A549 (cell line): Measurements from ENCODE around the gene OR2H1. TPM values are rescaled to one million over a fixed set of nuclear protein-coding genes. Genes with fewer than 3 reads are reported as not detected.
"Not testable (repeated sequence)": the region's sequence is repeated elsewhere in the genome, so short reads cannot be mapped to it uniquely, and the experiment has no call there.

Experiments
- ATAC-seq, 2 experiments: fragments of 200-7000 bp in 1 of 2; fragments of >200 bp in 1 of 2; cut with Nextera tagmentation in 1 of 2; cut with Tn5 transposase in 1 of 2; 3 replicates each; pipeline versions ENCODE4 v1.8.0 to v1.9.1; 2018 to 2020; ENCODE audit warnings: mild to moderate bottlenecking in 1 of 2, moderate library complexity in 1 of 2
- CTCF ChIA-PET: fragments of 300-600 bp; sonication (Branson Sonifier 250); formaldehyde crosslinking; extraction: SDS; loops from one replicate; lab custom pipeline; 2021; ENCODE audit warnings: antibody characterized with exemption, inconsistent platforms; lab: Yijun Ruan, JAX
- POLR2A ChIA-PET: fragments of 350-600 bp; formaldehyde crosslinking; extraction: SDS; loops from one replicate; lab custom pipeline; 2021; ENCODE audit warnings: antibody characterized with exemption, inconsistent platforms; lab: Yijun Ruan, JAX
- DNase-seq, 2 experiments: peaks; one replicate each; pipeline versions ENCODE4 v3.0.0 to v3.0.0-alpha.2; 2011 to 2016; ENCODE audit warnings: low read depth in 1 of 2, low spot score in 1 of 2
- FAIRE-seq: peaks from 2 replicates; lab custom pipeline; 2011; peaks lifted over from hg19 to GRCh38; lab: Jason Lieb, UNC
- H3K27ac ChIP-seq, 2 experiments: fragments of >200 bp; sonication (Bioruptor Twin); formaldehyde crosslinking; 3 replicates each; pipeline ENCODE4 v1.5.1; 2016 to 2017
- H3K4me1 ChIP-seq: fragments of >200 bp; sonication (Bioruptor Twin); formaldehyde crosslinking; 3 replicates; pipeline ENCODE4 v1.6.1; 2016
- H3K4me2 ChIP-seq: fragments of >200 bp; sonication (Bioruptor Twin); formaldehyde crosslinking; 3 replicates; pipeline ENCODE4 v1.6.1; 2016
- H3K4me3 ChIP-seq: fragments of >200 bp; sonication (Bioruptor Twin); formaldehyde crosslinking; 3 replicates; pipeline ENCODE4 v1.5.1; 2016
- H3K9me3 ChIP-seq: fragments of >200 bp; sonication (Bioruptor Twin); formaldehyde crosslinking; 3 replicates; pipeline ENCODE4 v1.6.1; 2016
- CBX8 ChIP-seq: fragments of 200-600 bp; sonication (generic); IDR thresholded peaks from 2 replicates; pipeline ENCODE4 v1.6.1; 2016
- EHF ChIP-seq: fragments of 250-450 bp; sonication (Bioruptor Pico); IDR thresholded peaks from 2 replicates; pipeline ENCODE4 v1.5.0; 2020; ENCODE audit warnings: mild to moderate bottlenecking
- EHMT2 ChIP-seq: fragments of 200-600 bp; sonication (generic); IDR thresholded peaks from 2 replicates; pipeline ENCODE4 v1.6.1; 2016; ENCODE audit warnings: antibody characterized with exemption, low read depth, mild to moderate bottlenecking, moderate library complexity
- FOSB ChIP-seq: fragments of 250-450 bp; sonication (Bioruptor Pico); IDR thresholded peaks from 2 replicates; pipeline ENCODE4 v1.5.0; 2020; ENCODE audit warnings: mild to moderate bottlenecking, moderate library complexity
- FOXS1 ChIP-seq: fragments of 250-450 bp; sonication (Bioruptor Pico); IDR thresholded peaks from 2 replicates; pipeline ENCODE4 v1.5.0; 2020; ENCODE audit warnings: mild to moderate bottlenecking, moderate library complexity
- GATA3 ChIP-seq: IDR thresholded peaks from 2 replicates; pipeline ENCODE4 v1.6.1; 2012; ENCODE audit warnings: borderline replicate concordance
- HEYL ChIP-seq: fragments of 250-450 bp; sonication (Bioruptor Pico); IDR thresholded peaks from 2 replicates; pipeline ENCODE4 v1.8.0; 2021; ENCODE audit warnings: mild to moderate bottlenecking, moderate library complexity
- HOXB5 ChIP-seq: fragments of 250-450 bp; sonication (Bioruptor Pico); IDR thresholded peaks from 2 replicates; pipeline ENCODE4 v1.5.0; 2020; ENCODE audit warnings: mild to moderate bottlenecking, moderate library complexity
- JUNB ChIP-seq: fragments of >200 bp; sonication (Bioruptor Twin); formaldehyde crosslinking; IDR thresholded peaks from 2 replicates; pipeline ENCODE4 v1.6.1; 2016
- MAZ ChIP-seq: fragments of 150-350 bp; IDR thresholded peaks from 2 replicates; pipeline ENCODE4 v1.6.1; 2014; ENCODE audit warnings: antibody characterized with exemption, low read depth, low read length, borderline replicate concordance
- NPAS2 ChIP-seq: fragments of 250-450 bp; sonication (Bioruptor Pico); IDR thresholded peaks from 2 replicates; pipeline ENCODE4 v1.8.0; 2022; ENCODE audit warnings: mild to moderate bottlenecking, moderate library complexity, borderline replicate concordance
- SMC3 ChIP-seq: fragments of >200 bp; sonication (Bioruptor Twin); formaldehyde crosslinking; IDR thresholded peaks from 3 replicates; pipeline ENCODE4 v1.6.1; 2018; ENCODE audit warnings: inconsistent platforms
- SREBF2 ChIP-seq: fragments of 450-650 bp; IDR thresholded peaks from 2 replicates; pipeline ENCODE4 v1.6.1; 2014; ENCODE audit warnings: mild to moderate bottlenecking, moderate library complexity
- ZNF302 ChIP-seq: fragments of 250-450 bp; sonication (Bioruptor Pico); IDR thresholded peaks from 2 replicates; pipeline ENCODE4 v1.9.0; 2021; ENCODE audit warnings: inconsistent platforms, mild to moderate bottlenecking, moderate library complexity
- WGBS: methylation state at CpG from one replicate; pipeline ENCODE4 v1.1.6; 2017; ENCODE audit errors: missing lambda C conversion rate; 5-methylcytosine and 5-hydroxymethylcytosine counted together
- polyA plus RNA-seq, 4 experiments: library from polyadenylated mRNA; depleted of rRNA in 3 of 4; stranded (reverse); fragments of >200 nt; fragmentation: RNase III in 1 of 4; extraction: RNeasy Plus Mini Kit Qiagen cat#74134 plus additional on column Dnase treatment in 1 of 4; gene quantifications; 2 replicates in 3 of 4; 3 replicates in 1 of 4; pipeline ENCODE4 v1.2.3, GENCODE V29; 2011 to 2017
- TF ChIP-seq, protein P1 (sequence below): IDR thresholded peaks from 2 replicates; pipeline ENCODE4 v1.6.1; 2012
- TF ChIP-seq, protein P2 (sequence below): fragments of 200-600 bp; sonication (generic); IDR thresholded peaks from 2 replicates; pipeline ENCODE4 v1.6.1; 2016; ENCODE audit warnings: antibody characterized with exemption, mild to moderate bottlenecking, moderate library complexity
- TF ChIP-seq, protein P3 (sequence below): fragments of 250-450 bp; sonication (Bioruptor Pico); IDR thresholded peaks from 2 replicates; pipeline ENCODE4 v1.5.0; 2020; ENCODE audit warnings: low read depth, mild to moderate bottlenecking, moderate library complexity
- TF ChIP-seq, protein P4 (sequence below): fragments of 450-650 bp; IDR thresholded peaks from 2 replicates; pipeline ENCODE4 v1.6.1; 2014; ENCODE audit warnings: antibody characterized with exemption
- TF ChIP-seq, protein P5 (sequence below): IDR thresholded peaks from 2 replicates; pipeline ENCODE4 v1.6.1; 2012; ENCODE audit warnings: low read depth, borderline replicate concordance

OR2H1 gene
- polyA plus RNA-seq, 2 of the 4 experiments (the other 2 are of a cell fraction) = not detected

DNA sequence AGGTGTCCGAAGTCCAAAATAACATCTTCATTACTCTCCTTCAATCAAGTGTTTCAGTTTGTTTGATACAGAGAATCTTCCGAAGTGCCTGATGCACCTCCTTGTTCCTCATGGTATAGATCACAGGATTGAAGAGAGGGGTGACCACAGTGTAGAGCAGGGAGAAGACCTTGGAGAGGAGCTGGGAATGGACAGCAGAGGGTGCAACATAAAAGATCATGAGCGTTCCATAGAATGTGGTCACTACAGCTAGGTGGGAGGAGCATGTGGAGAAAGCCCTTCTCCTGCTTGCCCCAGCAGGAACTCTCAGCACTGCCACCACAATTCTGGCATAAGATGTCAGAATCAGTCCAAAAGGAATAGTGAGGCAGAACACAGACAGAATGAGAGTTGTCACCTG is 30.3 kb upstream of the OR2H1 start (continued):
- TF ChIP-seq NPAS2 (CRISPR knock-in tag) (no peak), CBX8 (no peak), EHMT2 (no peak)
- TF ChIP-seq, protein P1, sequence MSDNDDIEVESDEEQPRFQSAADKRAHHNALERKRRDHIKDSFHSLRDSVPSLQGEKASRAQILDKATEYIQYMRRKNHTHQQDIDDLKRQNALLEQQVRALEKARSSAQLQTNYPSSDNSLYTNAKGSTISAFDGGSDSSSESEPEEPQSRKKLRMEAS = no peak

DNA sequence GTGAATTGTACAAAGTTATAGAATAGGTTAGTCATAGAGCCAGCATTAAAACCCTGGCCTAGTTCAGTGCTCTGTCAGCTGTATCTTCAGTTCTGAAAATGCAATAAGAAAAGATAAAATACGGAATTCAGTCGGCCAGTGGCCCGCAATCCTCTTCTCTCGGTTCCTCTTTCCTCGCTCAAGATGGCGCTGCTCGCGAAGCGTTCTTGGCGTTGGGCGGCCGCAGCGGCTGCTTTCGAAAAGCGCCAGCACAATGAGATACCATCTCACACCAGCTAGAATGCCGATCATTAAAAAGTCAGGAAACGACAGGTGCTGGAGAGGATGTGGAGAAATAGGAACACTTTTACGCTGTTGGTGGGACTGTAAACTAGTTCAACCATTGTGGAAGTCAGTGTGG is 20.2 kb upstream of the OR2H1 start:
- H3K4me3 ChIP-seq, H3K9me3 ChIP-seq, H3K27ac ChIP-seq, DNase-seq, FAIRE-seq, H3K4me2 ChIP-seq, ATAC-seq, CTCF ChIA-PET, H3K4me1 ChIP-seq, POLR2A ChIA-PET: not testable (repeated sequence)
- WGBS = 71% methylated on average over 18 of the region's 18 CpGs

DNA sequence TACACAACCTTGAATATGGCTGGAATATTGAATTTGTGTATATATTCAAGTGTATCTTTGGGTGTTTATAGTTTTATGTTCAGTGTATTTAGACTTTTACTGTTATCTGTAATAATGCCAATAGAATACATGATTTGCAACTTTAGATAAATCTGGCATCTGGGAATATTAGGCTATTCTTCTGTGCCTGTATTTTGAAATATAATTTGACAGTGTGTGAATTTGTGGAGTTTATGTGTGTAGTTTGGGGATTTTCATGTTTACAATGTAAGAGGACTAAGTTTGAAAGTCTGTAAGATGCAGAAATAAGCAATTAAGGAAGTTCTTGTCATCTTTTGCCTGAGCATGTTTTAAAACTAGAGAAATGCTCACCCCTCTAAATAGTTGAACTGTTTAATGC is 17.9 kb upstream of the OR2H1 start, which contains the start of gene OR10C1:
Gene OR10C1 (plus strand): TSS at position 301 of the 400 bp plus-strand sequence. CDS start 710 bp downstream, outside the sequence.
- DNase-seq = no peak
- TF ChIP-seq FOSB (CRISPR knock-in tag) (no peak), HOXB5 (CRISPR knock-in tag) (no peak), ZNF302 (CRISPR knock-in tag) (no peak), GATA3 (no peak), EHF (CRISPR knock-in tag) (no peak), HEYL (CRISPR knock-in tag) (no peak), EHMT2 (no peak), MAZ (no peak), SREBF2 (no peak), SMC3 (no peak), FOXS1 (CRISPR knock-in tag) (no peak), JUNB (no peak)
- TF ChIP-seq, protein P2, sequence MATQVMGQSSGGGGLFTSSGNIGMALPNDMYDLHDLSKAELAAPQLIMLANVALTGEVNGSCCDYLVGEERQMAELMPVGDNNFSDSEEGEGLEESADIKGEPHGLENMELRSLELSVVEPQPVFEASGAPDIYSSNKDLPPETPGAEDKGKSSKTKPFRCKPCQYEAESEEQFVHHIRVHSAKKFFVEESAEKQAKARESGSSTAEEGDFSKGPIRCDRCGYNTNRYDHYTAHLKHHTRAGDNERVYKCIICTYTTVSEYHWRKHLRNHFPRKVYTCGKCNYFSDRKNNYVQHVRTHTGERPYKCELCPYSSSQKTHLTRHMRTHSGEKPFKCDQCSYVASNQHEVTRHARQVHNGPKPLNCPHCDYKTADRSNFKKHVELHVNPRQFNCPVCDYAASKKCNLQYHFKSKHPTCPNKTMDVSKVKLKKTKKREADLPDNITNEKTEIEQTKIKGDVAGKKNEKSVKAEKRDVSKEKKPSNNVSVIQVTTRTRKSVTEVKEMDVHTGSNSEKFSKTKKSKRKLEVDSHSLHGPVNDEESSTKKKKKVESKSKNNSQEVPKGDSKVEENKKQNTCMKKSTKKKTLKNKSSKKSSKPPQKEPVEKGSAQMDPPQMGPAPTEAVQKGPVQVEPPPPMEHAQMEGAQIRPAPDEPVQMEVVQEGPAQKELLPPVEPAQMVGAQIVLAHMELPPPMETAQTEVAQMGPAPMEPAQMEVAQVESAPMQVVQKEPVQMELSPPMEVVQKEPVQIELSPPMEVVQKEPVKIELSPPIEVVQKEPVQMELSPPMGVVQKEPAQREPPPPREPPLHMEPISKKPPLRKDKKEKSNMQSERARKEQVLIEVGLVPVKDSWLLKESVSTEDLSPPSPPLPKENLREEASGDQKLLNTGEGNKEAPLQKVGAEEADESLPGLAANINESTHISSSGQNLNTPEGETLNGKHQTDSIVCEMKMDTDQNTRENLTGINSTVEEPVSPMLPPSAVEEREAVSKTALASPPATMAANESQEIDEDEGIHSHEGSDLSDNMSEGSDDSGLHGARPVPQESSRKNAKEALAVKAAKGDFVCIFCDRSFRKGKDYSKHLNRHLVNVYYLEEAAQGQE = no peak
- TF ChIP-seq, protein P3, sequence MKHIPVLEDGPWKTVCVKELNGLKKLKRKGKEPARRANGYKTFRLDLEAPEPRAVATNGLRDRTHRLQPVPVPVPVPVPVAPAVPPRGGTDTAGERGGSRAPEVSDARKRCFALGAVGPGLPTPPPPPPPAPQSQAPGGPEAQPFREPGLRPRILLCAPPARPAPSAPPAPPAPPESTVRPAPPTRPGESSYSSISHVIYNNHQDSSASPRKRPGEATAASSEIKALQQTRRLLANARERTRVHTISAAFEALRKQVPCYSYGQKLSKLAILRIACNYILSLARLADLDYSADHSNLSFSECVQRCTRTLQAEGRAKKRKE (CRISPR knock-in tag) = no peak
- TF ChIP-seq, protein P4, sequence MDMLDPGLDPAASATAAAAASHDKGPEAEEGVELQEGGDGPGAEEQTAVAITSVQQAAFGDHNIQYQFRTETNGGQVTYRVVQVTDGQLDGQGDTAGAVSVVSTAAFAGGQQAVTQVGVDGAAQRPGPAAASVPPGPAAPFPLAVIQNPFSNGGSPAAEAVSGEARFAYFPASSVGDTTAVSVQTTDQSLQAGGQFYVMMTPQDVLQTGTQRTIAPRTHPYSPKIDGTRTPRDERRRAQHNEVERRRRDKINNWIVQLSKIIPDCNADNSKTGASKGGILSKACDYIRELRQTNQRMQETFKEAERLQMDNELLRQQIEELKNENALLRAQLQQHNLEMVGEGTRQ = no peak
- TF ChIP-seq, protein P5, sequence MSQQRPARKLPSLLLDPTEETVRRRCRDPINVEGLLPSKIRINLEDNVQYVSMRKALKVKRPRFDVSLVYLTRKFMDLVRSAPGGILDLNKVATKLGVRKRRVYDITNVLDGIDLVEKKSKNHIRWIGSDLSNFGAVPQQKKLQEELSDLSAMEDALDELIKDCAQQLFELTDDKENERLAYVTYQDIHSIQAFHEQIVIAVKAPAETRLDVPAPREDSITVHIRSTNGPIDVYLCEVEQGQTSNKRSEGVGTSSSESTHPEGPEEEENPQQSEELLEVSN = no peak
- TF ChIP-seq, all 56 proteins: peak for 0
- Histone ChIP-seq H3K4me2 (no peak within 1 kb of the TSS), H3K4me3 (no peak within 1 kb of the TSS), H3K4me1 (no peaks in the 10 kb centered on the region), H3K9me3 (no peaks in the 10 kb centered on the region), H3K27ac (no peak within 1 kb of the TSS)
- ChIA-PET POLR2A (no interaction called here), CTCF (no interaction called here)
- ATAC-seq (no peak), FAIRE-seq (no peak)
